ENCODE data around the gene HMOX2.
A peak's percentile ranks its signal among the peaks of the same experiment; 100 is the strongest.

The HMOX2 gene

GRCh38 chr16:4519274-4520058 lies 43.3 kb downstream of the HMOX2 start:
- Histone ChIP-seq H3K27ac (no peak overlapping the region), H3K9ac (ENCODE audit: insufficient read length) (no peak overlapping the region), H3K36me3 (ENCODE audit: insufficient read depth, low read length) (no peaks in the 10 kb centered on the region), H3K9me3 (ENCODE audit: low read depth, low read length) (no peaks in the 10 kb centered on the region), H3K4me3 (no peak overlapping the region)
- TF ChIP-seq FOXP2 (optimal IDR thresholded peaks at IDR 0.05; ENCODE audit: control extremely low read depth, extremely low read length, insufficient read depth): no peak
- no peak for TF ChIP-seq EZH2 (IDR thresholded peaks at IDR 0.05)
- TF ChIP-seq POLR2AphosphoS5 (IDR thresholded peaks at IDR 0.05; ENCODE audit: borderline replicate concordance, low read depth, low read length): no peak
- no peak for DNase-seq (ENCODE audit: low read depth, low spot score)

DNA sequence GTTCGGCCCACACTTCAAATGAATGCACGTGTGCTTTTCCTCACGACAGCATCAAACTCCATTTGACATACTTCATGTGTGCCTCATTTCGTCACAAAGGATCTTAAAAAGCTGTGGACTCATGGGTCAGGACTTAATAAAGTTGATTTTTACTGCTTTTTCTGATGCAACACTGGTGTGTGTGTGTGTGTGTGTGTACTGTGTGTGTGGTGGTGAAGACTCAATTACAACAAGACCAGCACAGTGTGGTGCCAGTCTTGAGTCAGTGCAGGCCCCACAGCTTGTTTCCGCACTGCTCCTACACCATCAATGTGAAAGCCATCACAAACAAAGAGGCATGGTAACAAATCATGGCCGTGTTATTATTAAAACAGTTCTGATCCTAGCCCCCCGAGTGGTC lies 44.7 kb downstream of the HMOX2 start:
- Histone ChIP-seq H3K4me3 (no peak overlapping the region), H3K36me3 (ENCODE audit: insufficient read depth, low read length) (no peaks in the 10 kb centered on the region), H3K9ac (ENCODE audit: insufficient read length) (no peak overlapping the region), H3K27ac (peak overlapping the region; percentile 48), H3K9me3 (ENCODE audit: low read depth, low read length) (no peaks in the 10 kb centered on the region)
- TF ChIP-seq EZH2 (IDR thresholded peaks at IDR 0.05) (no peak), POLR2AphosphoS5 (IDR thresholded peaks at IDR 0.05; ENCODE audit: borderline replicate concordance, low read depth, low read length) (no peak), FOXP2 (optimal IDR thresholded peaks at IDR 0.05; ENCODE audit: control extremely low read depth, extremely low read length, insufficient read depth) (no peak)
- no peak for DNase-seq (ENCODE audit: low read depth, low spot score)

DNA sequence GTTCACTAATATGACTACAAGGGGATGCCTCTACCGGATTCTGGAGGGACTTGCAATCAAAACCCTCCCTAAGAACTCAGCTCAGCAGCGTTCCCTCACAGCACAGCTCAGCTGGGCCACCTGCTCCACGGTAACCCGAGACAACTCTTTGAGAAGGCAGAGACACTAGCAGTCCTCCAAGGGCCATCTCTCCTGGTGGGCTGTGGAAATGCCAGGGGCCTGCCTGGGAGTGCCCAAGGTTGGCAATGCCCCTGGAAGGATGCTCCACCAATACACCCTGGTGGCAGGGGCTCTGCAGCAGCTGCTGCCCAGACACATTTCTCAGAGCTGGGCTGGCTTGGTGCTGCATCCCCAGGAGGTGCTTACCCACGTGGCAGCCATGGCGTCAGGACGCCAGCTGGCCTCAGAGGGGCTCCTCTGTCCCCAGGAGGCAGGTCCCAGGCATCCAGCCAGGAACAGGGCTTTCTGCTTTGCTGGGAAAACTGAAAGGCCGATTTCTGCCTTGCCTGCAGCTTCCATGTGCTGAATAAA lies 45.9 kb downstream of the HMOX2 start:
- Histone ChIP-seq H3K27ac (0 out of 2 replicates have a peak overlapping the region, but pooled peaks have one; percentile 13), H3K36me3 (ENCODE audit: insufficient read depth, low read length) (no peaks in the 10 kb centered on the region), H3K9me3 (ENCODE audit: low read depth, low read length) (no peaks in the 10 kb centered on the region), H3K9ac (ENCODE audit: insufficient read length) (no peak overlapping the region), H3K4me3 (no peak overlapping the region)
- no peak for DNase-seq (ENCODE audit: low read depth, low spot score)
- no peak for TF ChIP-seq POLR2AphosphoS5 (IDR thresholded peaks at IDR 0.05; ENCODE audit: borderline replicate concordance, low read depth, low read length)
- no peak for TF ChIP-seq FOXP2 (optimal IDR thresholded peaks at IDR 0.05; ENCODE audit: control extremely low read depth, extremely low read length, insufficient read depth)
- no peak for TF ChIP-seq EZH2 (IDR thresholded peaks at IDR 0.05)

DNA sequence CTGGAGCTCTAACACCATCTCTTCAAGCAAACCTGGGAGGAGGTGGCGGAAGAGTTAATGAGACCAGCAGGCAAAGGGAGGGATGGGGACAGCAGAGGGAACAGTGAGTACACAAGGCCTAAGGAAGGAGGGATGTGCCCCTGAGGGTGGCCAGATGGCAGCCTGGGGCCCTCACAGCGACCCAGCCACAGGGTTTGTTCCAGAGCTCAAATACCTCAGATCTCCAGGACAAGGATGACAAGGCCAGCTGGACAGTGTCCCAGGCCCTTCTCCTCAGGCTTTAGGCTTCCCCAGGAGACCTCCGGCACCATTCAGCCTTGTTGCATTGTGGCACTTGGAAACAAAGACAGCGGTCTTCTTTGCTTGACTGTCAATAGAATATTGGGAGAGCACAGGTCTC lies 47.5 kb downstream of the HMOX2 start:
- H3K27ac ChIP-seq: no peak overlapping the region
- TF ChIP-seq FOXP2 (optimal IDR thresholded peaks at IDR 0.05; ENCODE audit: control extremely low read depth, extremely low read length, insufficient read depth) (no peak), POLR2AphosphoS5 (IDR thresholded peaks at IDR 0.05; ENCODE audit: borderline replicate concordance, low read depth, low read length) (no peak), EZH2 (IDR thresholded peaks at IDR 0.05) (no peak)
- H3K36me3 ChIP-seq (ENCODE audit: insufficient read depth, low read length): no peaks in the 10 kb centered on the region
- H3K9me3 ChIP-seq (ENCODE audit: low read depth, low read length): no peaks in the 10 kb centered on the region
- no peak overlapping the region for H3K9ac ChIP-seq (ENCODE audit: insufficient read length)
- no peak overlapping the region for H3K4me3 ChIP-seq
- no peak for DNase-seq (ENCODE audit: low read depth, low spot score)

- TF ChIP-seq FOXP2 (optimal IDR thresholded peaks at IDR 0.05; ENCODE audit: control extremely low read depth, extremely low read length, insufficient read depth) (no peak), EZH2 (IDR thresholded peaks at IDR 0.05) (no peak), POLR2AphosphoS5 (IDR thresholded peaks at IDR 0.05; ENCODE audit: borderline replicate concordance, low read depth, low read length) (no peak)
- Histone ChIP-seq H3K9me3 (ENCODE audit: low read depth, low read length) (no peaks in the 10 kb centered on the region), H3K36me3 (ENCODE audit: insufficient read depth, low read length) (no peaks in the 10 kb centered on the region), H3K4me3 (no peak overlapping the region), H3K9ac (ENCODE audit: insufficient read length) (no peak overlapping the region), H3K27ac (no peak overlapping the region)
- DNase-seq (ENCODE audit: low read depth, low spot score): no peak
Measured at GRCh38 chr16:4524571-4524970, 48.4 kb downstream of the HMOX2 start.

DNA sequence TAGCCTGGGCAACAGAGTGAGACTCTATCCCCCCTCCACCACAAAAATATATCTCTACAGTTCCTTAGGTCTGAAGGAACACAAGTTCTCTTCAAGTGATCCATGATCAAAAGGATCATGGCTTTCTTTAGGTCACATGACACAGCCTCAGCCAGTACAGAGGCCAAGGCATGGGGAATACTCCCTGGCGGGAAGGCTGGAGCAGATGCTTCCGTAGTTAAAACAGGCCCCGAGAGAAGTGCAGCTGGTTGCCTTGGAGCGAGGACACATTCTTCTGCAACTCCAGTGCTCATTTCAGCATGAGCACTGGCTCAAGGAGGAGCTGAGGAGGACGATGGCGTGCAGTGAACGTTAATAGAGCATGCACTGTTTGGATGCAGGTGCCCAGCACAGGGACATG lies 48.9 kb downstream of the HMOX2 start:
- no peak overlapping the region for H3K9ac ChIP-seq (ENCODE audit: insufficient read length)
- H3K36me3 ChIP-seq (ENCODE audit: insufficient read depth, low read length): no peaks in the 10 kb centered on the region
- no peak overlapping the region for H3K27ac ChIP-seq
- H3K4me3 ChIP-seq: no peak overlapping the region
- H3K9me3 ChIP-seq (ENCODE audit: low read depth, low read length): no peaks in the 10 kb centered on the region
- no peak for DNase-seq (ENCODE audit: low read depth, low spot score)
- TF ChIP-seq EZH2 (IDR thresholded peaks at IDR 0.05) (no peak), FOXP2 (optimal IDR thresholded peaks at IDR 0.05; ENCODE audit: control extremely low read depth, extremely low read length, insufficient read depth) (no peak), POLR2AphosphoS5 (IDR thresholded peaks at IDR 0.05; ENCODE audit: borderline replicate concordance, low read depth, low read length) (no peak)

DNA sequence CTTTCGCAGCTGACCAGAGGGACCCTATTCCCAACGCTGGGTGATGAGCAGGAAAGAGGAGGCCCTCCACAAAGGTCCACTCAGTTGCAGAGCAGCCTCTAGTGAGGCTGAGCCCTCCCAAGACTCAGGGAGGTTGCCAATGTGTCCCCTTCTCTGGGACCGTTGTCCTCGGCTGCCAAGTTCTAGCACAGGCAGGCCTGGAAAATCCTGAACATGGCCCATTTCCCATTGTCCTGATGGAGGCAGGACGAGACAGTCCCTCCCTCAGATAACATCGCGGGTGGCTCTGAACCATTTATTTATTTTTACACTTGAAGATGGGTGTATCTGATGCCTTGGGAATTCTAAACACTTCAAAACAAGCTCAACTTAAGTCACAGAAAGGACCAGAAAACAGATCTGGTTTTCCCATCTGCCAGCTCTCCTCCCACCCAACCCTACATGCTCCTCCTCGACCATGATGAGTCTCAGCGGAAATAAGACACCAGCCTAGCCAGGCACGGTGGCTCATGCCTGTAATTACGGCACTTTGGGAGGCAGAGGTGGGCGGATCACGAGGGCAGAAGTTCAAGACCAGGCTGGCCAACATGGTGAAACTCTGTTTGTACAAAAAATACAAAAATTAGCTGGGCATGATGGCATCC lies 49.6 kb downstream of the HMOX2 start:
- TF ChIP-seq EZH2 (IDR thresholded peaks at IDR 0.05) (no peak), FOXP2 (optimal IDR thresholded peaks at IDR 0.05; ENCODE audit: control extremely low read depth, extremely low read length, insufficient read depth) (no peak), POLR2AphosphoS5 (IDR thresholded peaks at IDR 0.05; ENCODE audit: borderline replicate concordance, low read depth, low read length) (no peak)
- H3K36me3 ChIP-seq (ENCODE audit: insufficient read depth, low read length): no peaks in the 10 kb centered on the region
- H3K9me3 ChIP-seq (ENCODE audit: low read depth, low read length): no peaks in the 10 kb centered on the region
- H3K9ac ChIP-seq (ENCODE audit: insufficient read length): no peak overlapping the region
- DNase-seq (ENCODE audit: low read depth, low spot score): no peak
- H3K27ac ChIP-seq: no peak overlapping the region
- H3K4me3 ChIP-seq: no peak overlapping the region

Measured in SK-N-MC (cell line).